ENCODE results near the gene DDX4.
A peak's percentile ranks its signal among the peaks of the same experiment; 100 is the strongest.
"Not testable (repeated sequence)": the region's sequence is repeated elsewhere in the genome, so short reads cannot be mapped to it uniquely, and the experiment has no call there.

DDX4 gene

GRCh38 chr5:55737793-55738192, at the start of gene DDX4:
Gene DDX4 (plus strand): TSS chr5:55738061. CDS start chr5:55738964, 903 bp downstream.
- DNase-seq, result no peak

- DNase-seq, result peak; percentile 25 to 41
Observed at GRCh38 chr5:55691265-55692105, 46.4 kb upstream of the DDX4 start.

GRCh38 chr5:55692106-55692417, 45.8 kb upstream of the DDX4 start:
- DNase-seq, result no peak

- DNase-seq, result no peak
Observed at GRCh38 chr5:55692509-55692908, 45.4 kb upstream of the DDX4 start.

- peak in 1 of 2 experiments; percentile 24 for DNase-seq
Observed at GRCh38 chr5:55694152-55694830, 43.6 kb upstream of the DDX4 start.

- DNase-seq, result not testable (repeated sequence)
Observed at GRCh38 chr5:55696704-55697103, 41.2 kb upstream of the DDX4 start.

- DNase-seq, result no peak
Observed at GRCh38 chr5:55699041-55699688, 38.7 kb upstream of the DDX4 start.

- no peak for DNase-seq
Observed at GRCh38 chr5:55700745-55701144, 37.1 kb upstream of the DDX4 start.

- no peak for DNase-seq
Observed at GRCh38 chr5:55701462-55702103, 36.3 kb upstream of the DDX4 start.

GRCh38 chr5:55702598-55703345, 35.1 kb upstream of the DDX4 start:
- no peak for DNase-seq

- DNase-seq, result no peak
Observed at GRCh38 chr5:55706230-55706629, 31.6 kb upstream of the DDX4 start.

- DNase-seq, result no peak
Observed at GRCh38 chr5:55708732-55709131, 29.1 kb upstream of the DDX4 start.

GRCh38 chr5:55711507-55712022, 26.3 kb upstream of the DDX4 start:
- no peak for DNase-seq

GRCh38 chr5:55712023-55712859, 25.6 kb upstream of the DDX4 start, which contains the start of gene SLC38A9:
Gene SLC38A9 (minus strand): TSS chr5:55712324. CDS start chr5:55697958, 14,366 bp downstream.
- peak; percentile 90 to 92 for DNase-seq

- DNase-seq, result no peak
Observed at GRCh38 chr5:55713871-55714270, 24.0 kb upstream of the DDX4 start.

- DNase-seq, result no peak
Observed at GRCh38 chr5:55714339-55714738, 23.5 kb upstream of the DDX4 start.

GRCh38 chr5:55714749-55715148, 23.1 kb upstream of the DDX4 start:
- no peak for DNase-seq

- no peak for DNase-seq
Observed at GRCh38 chr5:55715519-55716078, 22.3 kb upstream of the DDX4 start.

GRCh38 chr5:55719026-55719425, 18.8 kb upstream of the DDX4 start:
- DNase-seq, result not testable (repeated sequence)

GRCh38 chr5:55720188-55720703, 17.6 kb upstream of the DDX4 start:
- DNase-seq, result no peak

GRCh38 chr5:55724281-55724680, 13.6 kb upstream of the DDX4 start:
- no peak for DNase-seq
